NT2/D1 (cell line): Measurements from ENCODE around the gene NRF1.

Experiments
- DNase-seq: peaks from one replicate; pipeline ENCODE4 v3.0.0-alpha.2; 2011; ENCODE audit warnings: low read depth, low spot score
- H3K27me3 ChIP-seq: 2 replicates; pipeline ENCODE4 v1.6.0; 2011; ENCODE audit warnings: mild to moderate bottlenecking; ENCODE audit not compliant: insufficient read length, insufficient read depth
- H3K36me3 ChIP-seq: 2 replicates; pipeline ENCODE4 v1.6.1; 2011; ENCODE audit warnings: mild to moderate bottlenecking, low read length, mixed read lengths; ENCODE audit not compliant: insufficient read depth, insufficient read length
- H3K4me1 ChIP-seq: 2 replicates; pipeline ENCODE4 v1.5.1; 2011; ENCODE audit not compliant: insufficient read depth, insufficient read length
- H3K4me3 ChIP-seq: 2 replicates; pipeline ENCODE4 v1.5.1; 2011; ENCODE audit warnings: low read depth; ENCODE audit not compliant: insufficient read length
- H3K9ac ChIP-seq: 2 replicates; pipeline ENCODE4 v1.6.0; 2011; ENCODE audit warnings: low read depth; ENCODE audit not compliant: insufficient read length
- H3K9me3 ChIP-seq: 2 replicates; pipeline ENCODE4 v1.5.1; 2011; ENCODE audit warnings: mild to moderate bottlenecking, low read length; ENCODE audit not compliant: insufficient read depth
- SUZ12 ChIP-seq: IDR thresholded peaks from 2 replicates; pipeline ENCODE4 v1.6.1; 2011; ENCODE audit not compliant: insufficient read length, insufficient read depth; ENCODE audit errors: extremely low read depth
- YY1 ChIP-seq: IDR thresholded peaks from 2 replicates; pipeline ENCODE4 v1.6.1; 2011; ENCODE audit not compliant: insufficient read length, insufficient read depth
- ZNF274 ChIP-seq: IDR thresholded peaks from 2 replicates; pipeline ENCODE4 v1.6.1; 2011; ENCODE audit warnings: mild to moderate bottlenecking, low read depth, low read length

NRF1 gene

DNA sequence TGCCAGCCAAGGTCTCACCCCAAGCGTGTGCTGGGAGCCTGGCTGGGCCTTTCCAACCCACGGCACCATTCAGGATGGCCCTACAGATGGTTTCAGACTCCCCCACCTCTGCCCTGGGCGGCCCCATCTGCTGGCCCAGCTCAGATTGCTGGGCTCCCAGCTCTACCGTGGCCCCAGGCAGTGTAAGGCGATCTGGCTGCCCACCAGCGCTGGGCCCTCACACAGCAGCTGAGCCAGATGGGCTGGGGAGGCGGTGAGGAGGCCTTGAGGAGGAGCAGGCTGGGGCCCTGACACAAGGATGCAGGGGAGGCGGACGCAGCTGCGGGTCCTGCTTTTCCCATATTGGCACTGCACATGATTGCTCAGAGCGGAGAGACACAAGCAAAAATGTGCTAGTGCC, 162.8 kb downstream of the NRF1 start:
- Histone ChIP-seq H3K27me3 (peaks cover 29% of the 10 kb centered on the region), H3K4me1 (peaks cover 48% of the 10 kb centered on the region), H3K9me3 (no peaks in the 10 kb centered on the region; the same call in 1 of the 2 replicates), H3K4me3 (no peak overlapping the region), H3K9ac (peak overlapping the region; percentile 39), H3K36me3 (no peaks in the 10 kb centered on the region)
- TF ChIP-seq ZNF274: no peak
- no peak for TF ChIP-seq YY1
- TF ChIP-seq SUZ12: no peak
- no peak for DNase-seq

DNA sequence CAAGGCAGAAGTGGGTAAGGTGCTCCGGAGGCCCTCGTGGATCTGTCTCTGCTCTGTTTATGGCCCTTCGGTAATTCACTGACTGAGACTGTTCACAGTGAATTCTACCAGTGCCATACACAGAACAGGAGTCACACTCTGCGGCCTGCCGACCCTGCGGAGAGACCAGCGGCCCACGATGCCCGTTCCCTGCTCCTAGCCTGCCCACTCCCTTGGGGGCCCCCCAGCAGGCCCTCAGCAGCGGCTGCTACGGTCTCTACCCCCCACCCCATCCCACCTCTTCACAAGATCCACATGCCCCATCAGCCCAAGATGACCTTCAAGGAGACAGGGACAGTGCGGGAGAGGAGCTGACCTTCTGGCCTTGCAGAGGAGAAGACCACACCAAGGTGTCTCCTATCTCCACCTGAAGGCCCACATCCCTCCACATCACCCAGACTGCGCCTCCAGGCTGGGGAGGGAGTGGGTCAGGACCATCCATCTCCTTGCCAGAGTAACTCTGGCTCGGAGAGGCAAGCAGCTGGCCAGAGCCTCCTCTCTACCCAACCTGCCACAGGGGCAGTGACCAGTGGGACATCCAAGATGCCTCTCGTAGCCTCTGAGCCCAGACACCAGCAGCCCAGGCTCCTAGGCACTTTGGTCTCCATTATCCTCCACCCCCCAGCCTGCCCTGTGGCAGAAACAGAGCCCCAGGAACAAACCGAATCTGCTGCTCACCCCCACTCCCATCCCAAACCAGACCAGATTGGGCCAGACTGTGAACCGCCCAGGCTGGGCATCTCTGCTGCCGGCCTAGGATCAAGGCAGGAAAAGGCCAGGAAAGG, 163.6 kb downstream of the NRF1 start:
- Histone ChIP-seq H3K36me3 (no peaks in the 10 kb centered on the region), H3K27me3 (peaks cover 32% of the 10 kb centered on the region), H3K4me3 (no peak overlapping the region), H3K4me1 (peaks cover 44% of the 10 kb centered on the region), H3K9ac (peak overlapping the region; percentile 39), H3K9me3 (no peaks in the 10 kb centered on the region; the same call in 1 of the 2 replicates)
- no peak for DNase-seq
- TF ChIP-seq SUZ12 (no peak), YY1 (no peak), ZNF274 (no peak)

DNA sequence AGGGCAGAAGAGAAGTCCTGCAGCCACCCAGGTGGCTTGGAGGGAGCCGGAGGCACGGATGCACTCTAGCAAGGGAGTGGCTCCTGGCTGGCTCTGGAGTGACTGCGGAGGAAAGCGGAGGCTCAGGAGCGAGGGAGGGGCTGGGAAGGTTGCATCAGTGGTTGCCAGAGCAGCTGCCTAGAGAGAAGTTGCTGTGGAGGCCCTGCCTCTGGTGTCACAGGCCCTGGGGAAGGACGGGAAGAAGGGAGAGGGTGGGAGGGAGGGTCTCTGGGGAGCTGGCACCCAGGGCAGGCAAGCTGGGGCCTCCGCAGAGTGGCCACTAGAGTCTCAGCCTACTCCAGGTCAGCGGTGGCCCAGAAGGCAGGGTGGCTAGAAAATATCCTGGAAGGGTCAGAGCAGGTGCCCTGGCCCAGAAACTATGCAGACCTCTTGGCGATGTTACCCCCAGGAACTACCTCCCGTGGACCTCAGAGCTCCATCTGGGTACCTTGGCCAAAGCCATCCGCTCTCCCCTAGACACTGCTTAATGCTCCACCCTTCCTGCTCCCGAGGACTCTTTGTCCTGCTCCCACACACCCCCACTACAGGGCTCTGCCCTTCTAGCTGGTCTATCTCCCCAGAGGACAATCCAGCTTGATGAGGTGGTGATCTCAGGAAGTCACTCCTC, 164.3 kb downstream of the NRF1 start:
- Histone ChIP-seq H3K9ac (peak overlapping the region; percentile 36), H3K9me3 (no peaks in the 10 kb centered on the region; the same call in 1 of the 2 replicates), H3K4me1 (peaks cover 40% of the 10 kb centered on the region), H3K36me3 (no peaks in the 10 kb centered on the region), H3K27me3 (peaks cover 32% of the 10 kb centered on the region), H3K4me3 (no peak overlapping the region)
- TF ChIP-seq ZNF274 (no peak), YY1 (no peak), SUZ12 (no peak)
- DNase-seq: no peak

DNA sequence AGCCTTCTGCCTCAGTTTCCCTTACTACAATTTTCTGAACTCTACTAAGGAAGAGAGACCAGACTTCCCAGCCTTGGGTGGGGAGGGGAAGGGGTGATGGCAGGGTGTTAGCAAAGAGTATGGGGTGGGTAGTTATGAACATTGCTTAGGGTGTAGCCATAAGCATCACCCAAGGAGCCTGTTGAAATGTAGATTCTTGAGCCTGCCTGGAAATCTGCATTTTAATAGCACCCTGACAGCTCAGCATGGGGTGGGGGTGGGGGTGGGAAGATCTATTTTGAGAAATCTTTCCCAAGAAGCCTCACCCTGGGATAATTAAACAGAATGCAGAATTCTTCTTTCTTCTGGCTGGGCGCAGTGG, 164.8 kb downstream of the NRF1 start:
- no peak overlapping the region for H3K9ac ChIP-seq
- TF ChIP-seq YY1: no peak
- TF ChIP-seq ZNF274: no peak
- TF ChIP-seq SUZ12: no peak

DNA sequence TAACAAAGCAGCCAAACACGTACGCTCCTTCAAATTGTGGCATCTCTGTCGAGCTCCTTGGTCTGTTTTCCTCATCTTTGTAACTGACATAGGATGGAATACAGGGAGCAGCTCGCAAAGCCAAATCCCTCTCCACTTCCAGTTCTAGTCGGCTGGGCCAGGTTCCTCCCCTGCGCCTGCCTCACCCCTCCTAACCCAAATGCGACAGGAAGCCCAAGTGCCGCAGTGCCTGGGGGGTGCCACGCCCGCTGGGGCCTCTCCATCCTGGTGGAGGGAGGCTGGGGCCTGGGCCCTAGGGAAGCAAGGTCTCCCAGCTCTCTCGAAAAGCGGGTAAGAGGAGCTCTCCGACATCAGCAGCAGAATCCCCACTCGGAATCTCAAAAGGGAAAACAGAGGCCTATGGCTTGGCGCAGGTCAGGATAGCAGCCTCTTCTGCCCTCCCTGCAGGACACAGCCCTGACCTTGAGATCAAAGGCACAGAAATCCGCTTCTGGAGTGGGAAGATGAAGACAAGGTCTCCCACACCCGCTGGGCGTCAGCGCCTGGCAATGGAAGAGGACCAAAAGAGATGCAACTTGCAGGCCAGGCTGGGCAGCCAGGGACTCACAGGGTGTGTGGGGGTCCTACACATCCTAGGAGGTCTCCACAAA, 165.8 kb downstream of the NRF1 start:
- DNase-seq: no peak
- H3K9ac ChIP-seq: peak overlapping the region; percentile 21
- peaks cover 30% of the 10 kb centered on the region for H3K4me1 ChIP-seq
- no peak overlapping the region for H3K4me3 ChIP-seq
- H3K27me3 ChIP-seq: peaks cover 47% of the 10 kb centered on the region
- H3K9me3 ChIP-seq: no peaks in the 10 kb centered on the region; the same call in 1 of the 2 replicates
- TF ChIP-seq SUZ12: no peak
- no peak for TF ChIP-seq YY1
- TF ChIP-seq ZNF274: no peak
- no peaks in the 10 kb centered on the region for H3K36me3 ChIP-seq

More for the DNA sequence above, 164.8 kb downstream of the NRF1 start:
- Histone ChIP-seq H3K27me3 (peaks cover 37% of the 10 kb centered on the region), H3K9me3 (no peaks in the 10 kb centered on the region; the same call in 1 of the 2 replicates), H3K4me1 (peaks cover 36% of the 10 kb centered on the region), H3K4me3 (no peak overlapping the region), H3K36me3 (no peaks in the 10 kb centered on the region)
- peak; percentile 65 for DNase-seq

DNA sequence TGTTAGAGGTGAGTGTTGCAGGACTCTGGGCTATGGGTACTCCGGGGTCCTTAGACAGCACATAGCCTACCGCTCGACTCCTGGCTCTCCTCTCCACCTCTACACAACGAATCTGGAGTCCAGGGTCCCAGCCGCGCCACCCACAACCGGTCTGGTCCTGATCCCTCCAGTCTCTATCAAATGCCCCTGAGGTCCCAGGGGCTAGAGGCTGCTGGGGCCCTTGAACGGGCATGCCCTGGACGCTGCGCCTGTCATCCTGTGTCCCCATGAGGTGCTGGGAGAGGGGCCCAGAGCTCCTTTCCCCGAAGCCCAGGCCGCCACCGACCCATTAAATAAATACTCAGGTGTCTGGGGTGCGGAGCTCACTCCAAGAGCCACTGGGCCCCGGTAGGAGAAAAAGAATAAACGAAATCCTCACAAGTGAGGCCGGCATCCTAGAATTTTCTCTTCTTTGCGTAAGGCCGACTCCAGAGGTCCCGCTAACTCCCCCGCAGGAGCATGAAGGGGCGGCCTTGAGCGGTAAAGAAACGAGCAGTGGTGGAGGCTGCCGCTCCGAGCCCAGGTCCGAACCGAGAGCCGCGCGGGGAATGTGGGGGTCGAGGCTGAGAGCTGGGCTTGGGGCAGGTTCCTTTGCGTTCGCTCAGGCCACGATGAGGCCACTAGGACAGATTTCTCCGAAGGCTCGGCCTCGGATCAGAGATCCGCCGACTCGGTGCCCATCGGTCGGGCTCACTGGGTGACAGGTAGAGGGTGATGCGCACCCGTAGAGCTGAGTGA, 166.7 kb downstream of the NRF1 start:
- peak overlapping the region; percentile 60 for H3K4me3 ChIP-seq
- DNase-seq: no peak
- peak overlapping the region; percentile 67 for H3K9ac ChIP-seq
- H3K36me3 ChIP-seq: no peaks in the 10 kb centered on the region
- TF ChIP-seq SUZ12: peak; percentile 2
- TF ChIP-seq YY1: no peak
- H3K9me3 ChIP-seq: no peaks in the 10 kb centered on the region; the same call in 1 of the 2 replicates
- peaks cover 56% of the 10 kb centered on the region for H3K27me3 ChIP-seq
- peaks cover 22% of the 10 kb centered on the region for H3K4me1 ChIP-seq
